DMS153 treated with DMSO at 0.1 percent for 48 hours (cell line): ENCODE data around the gene OR52N5.

Experiments
- DNase-seq: peaks from one replicate; lab custom pipeline; 2025; ENCODE audit not compliant: unreplicated experiment; lab: John Stamatoyannopoulos, UW

Gene OR52N5

GRCh38 chr11:5726351-5726750, 56.8 kb downstream of the OR52N5 start:
- no peak for DNase-seq
